GM20000 (cell line): ENCODE results near the gene FEM1B.

ENCODE experiments used
- DNase-seq: peaks from one replicate; pipeline ENCODE4 v3.0.0; 2012; ENCODE audit warnings: low spot score
- CTCF ChIP-seq: IDR thresholded peaks from 2 replicates; pipeline ENCODE4 v1.5.1; 2012; ENCODE audit warnings: mild to moderate bottlenecking, control low read depth; ENCODE audit errors: extremely low read depth, missing control alignments

Gene FEM1B

GRCh38 chr15:68277603-68278344, at the start of gene FEM1B:
FEM1B (plus strand) TSS chr15:68277745; CDS start chr15:68278418, 673 bp downstream.
- DNase-seq = peak; percentile 93
- no peak for TF ChIP-seq CTCF

- DNase-seq = peak; percentile 29
- TF ChIP-seq CTCF = no peak
These were observed 49.2 kb upstream of the FEM1B start for GRCh38 chr15:68228143-68228970.

- no peak for TF ChIP-seq CTCF
- no peak for DNase-seq
These were observed 48.6 kb upstream of the FEM1B start for GRCh38 chr15:68228971-68229385.

GRCh38 chr15:68229386-68230156, 48.0 kb upstream of the FEM1B start, which contains the start of gene CLN6:
CLN6 (minus strand) TSS chr15:68229728; CDS start chr15:68229584, 144 bp downstream.
- peak; percentile 97 for DNase-seq
- no peak for TF ChIP-seq CTCF

GRCh38 chr15:68230157-68231100, 47.1 kb upstream of the FEM1B start:
- no peak for TF ChIP-seq CTCF
- no peak for DNase-seq

- no peak for DNase-seq
- no peak for TF ChIP-seq CTCF
These were observed 46.3 kb upstream of the FEM1B start for GRCh38 chr15:68231102-68231818.
